Gastroesophageal sphincter (tissue), 3 donors: ENCODE measurements around the gene AQP7.

Experiments used
- POLR2A ChIP-seq, 2 donors: fragments of 450-650 bp; IDR thresholded peaks; one replicate each; pipeline ENCODE4 v1.6.1; 2017; ENCODE audit warnings: antibody characterized with exemption in 2 of 2, mild to moderate bottlenecking in 2 of 2, moderate library complexity in 1 of 2
- POLR2AphosphoS5 ChIP-seq: sonication (generic); formaldehyde crosslinking; IDR thresholded peaks from one replicate; pipeline ENCODE4 v1.6.1; 2017; ENCODE audit warnings: antibody characterized with exemption
- TF ChIP-seq, protein P1 (sequence below), 4 experiments: fragments of 200-600 bp in 2 of 4; fragments of 450-650 bp in 2 of 4; sonication (generic) in 1 of 4; IDR thresholded peaks; one replicate each; pipeline ENCODE4 v1.5.1; 2017 to 2019; ENCODE audit warnings: antibody characterized with exemption in 4 of 4, mild to moderate bottlenecking in 2 of 4, moderate library complexity in 2 of 4

DNA sequence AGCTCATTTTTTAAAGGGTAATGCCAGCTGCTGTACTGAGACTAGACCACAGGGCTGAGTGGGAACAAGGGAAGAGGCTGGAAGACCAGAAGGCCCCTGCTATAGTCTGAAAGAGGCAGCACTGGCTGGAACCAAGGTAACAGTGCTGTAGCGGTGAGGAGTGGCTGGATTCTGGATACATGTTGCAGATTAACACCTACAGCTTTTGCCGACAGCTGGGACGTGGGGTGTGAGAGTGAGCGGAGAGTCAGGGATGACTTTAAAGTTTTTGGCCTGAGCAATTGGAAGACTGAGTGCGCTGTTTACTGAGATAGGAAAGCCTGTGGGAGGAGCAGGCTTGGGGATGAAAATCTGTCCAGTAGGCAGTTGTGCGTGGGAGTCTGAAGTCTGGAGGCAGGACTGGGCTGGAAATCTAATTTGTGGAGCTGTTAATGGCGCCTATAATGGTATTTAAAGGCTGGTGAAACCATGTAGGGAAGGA lies 26.5 kb downstream of the AQP7 start:
- TF ChIP-seq POLR2AphosphoS5, result no peak
- TF ChIP-seq POLR2A (IDR thresholded peaks at IDR 0.05), result no peak
- TF ChIP-seq, protein P1, sequence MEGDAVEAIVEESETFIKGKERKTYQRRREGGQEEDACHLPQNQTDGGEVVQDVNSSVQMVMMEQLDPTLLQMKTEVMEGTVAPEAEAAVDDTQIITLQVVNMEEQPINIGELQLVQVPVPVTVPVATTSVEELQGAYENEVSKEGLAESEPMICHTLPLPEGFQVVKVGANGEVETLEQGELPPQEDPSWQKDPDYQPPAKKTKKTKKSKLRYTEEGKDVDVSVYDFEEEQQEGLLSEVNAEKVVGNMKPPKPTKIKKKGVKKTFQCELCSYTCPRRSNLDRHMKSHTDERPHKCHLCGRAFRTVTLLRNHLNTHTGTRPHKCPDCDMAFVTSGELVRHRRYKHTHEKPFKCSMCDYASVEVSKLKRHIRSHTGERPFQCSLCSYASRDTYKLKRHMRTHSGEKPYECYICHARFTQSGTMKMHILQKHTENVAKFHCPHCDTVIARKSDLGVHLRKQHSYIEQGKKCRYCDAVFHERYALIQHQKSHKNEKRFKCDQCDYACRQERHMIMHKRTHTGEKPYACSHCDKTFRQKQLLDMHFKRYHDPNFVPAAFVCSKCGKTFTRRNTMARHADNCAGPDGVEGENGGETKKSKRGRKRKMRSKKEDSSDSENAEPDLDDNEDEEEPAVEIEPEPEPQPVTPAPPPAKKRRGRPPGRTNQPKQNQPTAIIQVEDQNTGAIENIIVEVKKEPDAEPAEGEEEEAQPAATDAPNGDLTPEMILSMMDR (IDR thresholded peaks at IDR 0.05), result no peak
